ENCODE measurements around the gene DNAJB1. TPM values are rescaled to one million over a fixed set of nuclear protein-coding genes. Genes with fewer than 3 reads are reported as not detected.
A peak's percentile ranks its signal among the peaks of the same experiment; 100 is the strongest.

The DNAJB1 gene
- total RNA-seq, 1 experiment from 2014 or later: 54.5 TPM

DNA sequence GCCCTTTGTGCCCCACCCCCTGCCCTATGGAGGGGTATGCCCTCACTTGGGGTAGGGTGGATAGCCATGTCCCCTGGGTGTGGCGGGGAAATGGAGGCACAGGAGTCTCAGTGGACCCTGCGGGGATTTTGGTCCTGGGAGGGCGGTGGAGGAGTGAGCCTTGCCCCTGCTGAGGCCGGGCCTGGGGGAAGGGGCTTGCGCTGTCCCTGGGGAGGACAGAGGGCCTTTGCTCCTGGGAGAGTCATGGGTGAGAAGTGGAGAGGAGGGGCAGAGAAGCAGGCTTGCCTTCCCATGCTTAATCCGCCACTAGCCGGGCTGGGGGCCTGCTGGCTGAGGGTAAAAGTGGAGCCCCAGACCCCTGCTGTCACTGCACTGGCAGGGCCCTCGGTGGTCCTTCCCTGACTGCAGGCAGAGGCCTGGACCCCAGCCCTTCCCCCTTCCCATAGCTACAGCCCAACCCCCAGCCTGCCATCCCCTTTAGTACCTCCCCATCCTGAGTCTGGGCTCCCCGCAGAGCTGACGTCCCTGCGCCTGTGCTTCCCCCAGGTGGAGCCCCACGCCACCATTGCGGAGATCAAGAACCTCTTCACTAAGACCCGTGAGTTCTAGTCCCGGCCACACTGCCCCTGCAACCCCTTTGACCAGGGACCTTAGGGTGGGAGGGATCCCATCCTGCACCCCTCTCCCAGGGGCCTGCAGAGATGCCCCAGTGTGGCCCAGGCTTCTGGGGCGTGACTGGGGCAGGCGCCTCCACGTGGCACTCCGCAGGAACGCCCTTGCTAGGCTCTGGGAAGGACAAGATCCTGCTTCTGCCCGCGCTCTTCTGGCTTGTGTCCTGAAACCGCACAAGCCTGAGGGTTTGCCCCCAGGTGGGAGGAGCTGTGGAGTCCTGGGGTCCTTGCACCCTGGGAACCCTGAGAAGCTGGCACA lies 44.7 kb upstream of the DNAJB1 start:
- Mint-ChIP-seq H3K27ac (no peak overlapping the region; the same call in 1 of the 2 replicates), H3K4me1 (peaks cover 38% of the 10 kb centered on the region), H3K9me3 (no peaks in the 10 kb centered on the region), H3K36me3 (peaks cover 2% of the 10 kb centered on the region; the same call in 1 of the 2 replicates), H3K27me3 (ENCODE audit: low read depth) (no peaks in the 10 kb centered on the region), H3K4me3 (0 out of 2 replicates have a peak overlapping the region, but pooled peaks have one; percentile 16)
- DNase-seq (ENCODE audit: low spot score): peak; percentile 53
- TF ChIP-seq, protein P1, sequence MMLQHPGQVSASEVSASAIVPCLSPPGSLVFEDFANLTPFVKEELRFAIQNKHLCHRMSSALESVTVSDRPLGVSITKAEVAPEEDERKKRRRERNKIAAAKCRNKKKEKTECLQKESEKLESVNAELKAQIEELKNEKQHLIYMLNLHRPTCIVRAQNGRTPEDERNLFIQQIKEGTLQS (CRISPR knock-in tag; conservative IDR thresholded peaks at IDR 0.05): no peak
- TF ChIP-seq, protein P2, sequence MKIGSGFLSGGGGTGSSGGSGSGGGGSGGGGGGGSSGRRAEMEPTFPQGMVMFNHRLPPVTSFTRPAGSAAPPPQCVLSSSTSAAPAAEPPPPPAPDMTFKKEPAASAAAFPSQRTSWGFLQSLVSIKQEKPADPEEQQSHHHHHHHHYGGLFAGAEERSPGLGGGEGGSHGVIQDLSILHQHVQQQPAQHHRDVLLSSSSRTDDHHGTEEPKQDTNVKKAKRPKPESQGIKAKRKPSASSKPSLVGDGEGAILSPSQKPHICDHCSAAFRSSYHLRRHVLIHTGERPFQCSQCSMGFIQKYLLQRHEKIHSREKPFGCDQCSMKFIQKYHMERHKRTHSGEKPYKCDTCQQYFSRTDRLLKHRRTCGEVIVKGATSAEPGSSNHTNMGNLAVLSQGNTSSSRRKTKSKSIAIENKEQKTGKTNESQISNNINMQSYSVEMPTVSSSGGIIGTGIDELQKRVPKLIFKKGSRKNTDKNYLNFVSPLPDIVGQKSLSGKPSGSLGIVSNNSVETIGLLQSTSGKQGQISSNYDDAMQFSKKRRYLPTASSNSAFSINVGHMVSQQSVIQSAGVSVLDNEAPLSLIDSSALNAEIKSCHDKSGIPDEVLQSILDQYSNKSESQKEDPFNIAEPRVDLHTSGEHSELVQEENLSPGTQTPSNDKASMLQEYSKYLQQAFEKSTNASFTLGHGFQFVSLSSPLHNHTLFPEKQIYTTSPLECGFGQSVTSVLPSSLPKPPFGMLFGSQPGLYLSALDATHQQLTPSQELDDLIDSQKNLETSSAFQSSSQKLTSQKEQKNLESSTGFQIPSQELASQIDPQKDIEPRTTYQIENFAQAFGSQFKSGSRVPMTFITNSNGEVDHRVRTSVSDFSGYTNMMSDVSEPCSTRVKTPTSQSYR (CRISPR knock-in tag; IDR thresholded peaks at IDR 0.05): peak; percentile 26; the same call in 1 of the 2 replicates
- 0 out of 2 replicates have a peak, but pooled peaks have one; percentile 39 for TF ChIP-seq ZNF423 (CRISPR knock-in tag; IDR thresholded peaks at IDR 0.05)
- no peak for TF ChIP-seq TCF7 (CRISPR knock-in tag; IDR thresholded peaks at IDR 0.05; ENCODE audit: low read depth)
- no peak for TF ChIP-seq PRDM15 (CRISPR knock-in tag; IDR thresholded peaks at IDR 0.05)
- no peak for TF ChIP-seq ZNF219 (CRISPR knock-in tag; IDR thresholded peaks at IDR 0.05; ENCODE audit: borderline replicate concordance)
- no peak for TF ChIP-seq CREM (CRISPR knock-in tag; IDR thresholded peaks at IDR 0.05)
- 0 out of 2 replicates have a peak, but pooled peaks have one; percentile 2 for ATAC-seq
- CTCF ChIA-PET: interaction anchor here (1.2 to 2.3 kb wide), 4 partner anchors 9 to 123 kb away, joined by 3 to 10 read pairs (median 7); partner anchors contain the start of gene NDUFB7
- POLR2A ChIA-PET: interaction anchor here (0.9 kb wide), 1 partner anchor 9 kb away, joined by 4 read pairs; the partner anchor contains the start of gene NDUFB7

- H3K27me3 Mint-ChIP-seq (ENCODE audit: low read depth): no peaks in the 10 kb centered on the region
- no peaks in the 10 kb centered on the region for H3K9me3 Mint-ChIP-seq
- no peak overlapping the region for H3K4me3 Mint-ChIP-seq
- ATAC-seq (no peak), DNase-seq (ENCODE audit: low spot score) (no peak)
- H3K36me3 Mint-ChIP-seq: peaks cover 2% of the 10 kb centered on the region; the same call in 1 of the 2 replicates
- CTCF ChIA-PET: interaction anchor here (0.5 to 2.3 kb wide), 5 partner anchors 8 to 127 kb away, joined by 3 to 10 read pairs (median 5); partner anchors contain the start of gene NDUFB7
- POLR2A ChIA-PET: interaction anchor here (0.5 kb wide), 1 partner anchor 958 kb away, joined by 3 read pairs; no protein-coding TSS in a partner anchor
- H3K4me1 Mint-ChIP-seq: peaks cover 38% of the 10 kb centered on the region
- TF ChIP-seq HMGA2 (CRISPR knock-in tag; IDR thresholded peaks at IDR 0.05): no peak
- TF ChIP-seq SOX15 (CRISPR knock-in tag; IDR thresholded peaks at IDR 0.05): no peak
- TF ChIP-seq, protein P3, sequence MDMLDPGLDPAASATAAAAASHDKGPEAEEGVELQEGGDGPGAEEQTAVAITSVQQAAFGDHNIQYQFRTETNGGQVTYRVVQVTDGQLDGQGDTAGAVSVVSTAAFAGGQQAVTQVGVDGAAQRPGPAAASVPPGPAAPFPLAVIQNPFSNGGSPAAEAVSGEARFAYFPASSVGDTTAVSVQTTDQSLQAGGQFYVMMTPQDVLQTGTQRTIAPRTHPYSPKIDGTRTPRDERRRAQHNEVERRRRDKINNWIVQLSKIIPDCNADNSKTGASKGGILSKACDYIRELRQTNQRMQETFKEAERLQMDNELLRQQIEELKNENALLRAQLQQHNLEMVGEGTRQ (CRISPR knock-in tag; IDR thresholded peaks at IDR 0.05): no peak
- TF ChIP-seq JAZF1 (CRISPR knock-in tag; IDR thresholded peaks at IDR 0.05): no peak
- TF ChIP-seq ATF1 (CRISPR knock-in tag; IDR thresholded peaks at IDR 0.05): no peak
- TF ChIP-seq RORB (CRISPR knock-in tag; IDR thresholded peaks at IDR 0.05): no peak
- TF ChIP-seq ZNF219 (CRISPR knock-in tag; IDR thresholded peaks at IDR 0.05; ENCODE audit: borderline replicate concordance): no peak
- no peak for TF ChIP-seq ZBTB43 (CRISPR knock-in tag; IDR thresholded peaks at IDR 0.05)
- no peak for TF ChIP-seq NR3C1 (CRISPR knock-in tag; conservative IDR thresholded peaks at IDR 0.05; ENCODE audit: low read depth)
- no peak for TF ChIP-seq FOXP4 (CRISPR knock-in tag; IDR thresholded peaks at IDR 0.05)
- TF ChIP-seq ZNF671 (CRISPR knock-in tag; IDR thresholded peaks at IDR 0.05): no peak
- no peak for TF ChIP-seq IRF1 (CRISPR knock-in tag; IDR thresholded peaks at IDR 0.05)
- TF ChIP-seq GRHL2 (CRISPR knock-in tag; IDR thresholded peaks at IDR 0.05; ENCODE audit: insufficient replicate concordance, severe bottlenecking): no peak
- TF ChIP-seq SMAD3 (CRISPR knock-in tag; IDR thresholded peaks at IDR 0.05; ENCODE audit: borderline replicate concordance): no peak
- H3K27ac Mint-ChIP-seq: peak overlapping the region; percentile 84
Measured at GRCh38 chr19:14561847-14562351, 43.7 kb upstream of the DNAJB1 start.

All from WTC11 (cell line).